Measurements from ENCODE around the gene RBMS1. TPM values are rescaled to one million over a fixed set of nuclear protein-coding genes. Genes with fewer than 3 reads are reported as not detected.

Gene RBMS1
- total and polyA plus RNA-seq, 2 of the 13 experiments (the other 11 are each of a cell fraction or from before 2014, with no cell fraction given) = 55.5 to 110 TPM

DNA sequence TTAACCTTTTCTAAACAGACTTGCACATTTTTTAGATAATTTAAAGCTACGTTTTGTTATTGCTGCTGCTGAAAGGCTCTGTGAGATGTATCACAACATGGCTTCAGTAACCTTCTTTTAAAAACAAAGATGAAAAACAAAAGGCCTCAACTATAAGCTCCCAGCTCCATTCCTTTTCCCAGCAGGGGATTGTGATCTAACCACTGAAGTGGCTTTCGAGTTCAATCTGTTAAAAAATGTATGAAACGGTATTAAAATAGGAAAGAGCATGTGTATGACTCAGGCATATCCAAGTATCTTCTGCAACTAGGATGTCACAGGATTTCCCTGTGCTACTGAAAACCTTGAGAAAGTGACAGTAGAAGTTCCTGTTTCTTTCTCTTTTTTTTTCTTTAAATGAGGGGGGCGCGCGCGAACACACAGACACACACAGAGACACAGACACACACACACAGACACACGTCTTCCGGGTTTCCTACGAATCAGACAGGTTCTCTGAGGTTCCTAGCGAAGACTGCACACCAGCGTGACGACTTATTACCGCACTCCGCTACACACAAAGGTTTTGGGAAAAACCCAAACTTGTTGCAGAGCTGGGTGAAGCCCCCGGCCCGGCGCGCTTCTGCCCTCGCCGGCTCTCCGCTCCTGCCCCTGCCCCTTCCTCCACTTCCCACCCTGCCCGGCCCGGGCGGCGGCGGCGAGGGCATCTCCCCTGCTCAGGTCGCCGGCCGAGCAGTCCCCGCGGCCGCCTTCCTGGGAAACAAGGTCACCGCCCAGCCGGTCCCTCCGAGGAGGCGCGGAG, 86.8 kb downstream of the RBMS1 start (continued):
- no peak for TF ChIP-seq MXI1 (IDR thresholded peaks at IDR 0.05; ENCODE audit: borderline replicate concordance, low read depth, low read length)
- no peak for TF ChIP-seq AKAP8 (CRISPR knock-in tag; IDR thresholded peaks at IDR 0.05)
- TF ChIP-seq, protein P1, sequence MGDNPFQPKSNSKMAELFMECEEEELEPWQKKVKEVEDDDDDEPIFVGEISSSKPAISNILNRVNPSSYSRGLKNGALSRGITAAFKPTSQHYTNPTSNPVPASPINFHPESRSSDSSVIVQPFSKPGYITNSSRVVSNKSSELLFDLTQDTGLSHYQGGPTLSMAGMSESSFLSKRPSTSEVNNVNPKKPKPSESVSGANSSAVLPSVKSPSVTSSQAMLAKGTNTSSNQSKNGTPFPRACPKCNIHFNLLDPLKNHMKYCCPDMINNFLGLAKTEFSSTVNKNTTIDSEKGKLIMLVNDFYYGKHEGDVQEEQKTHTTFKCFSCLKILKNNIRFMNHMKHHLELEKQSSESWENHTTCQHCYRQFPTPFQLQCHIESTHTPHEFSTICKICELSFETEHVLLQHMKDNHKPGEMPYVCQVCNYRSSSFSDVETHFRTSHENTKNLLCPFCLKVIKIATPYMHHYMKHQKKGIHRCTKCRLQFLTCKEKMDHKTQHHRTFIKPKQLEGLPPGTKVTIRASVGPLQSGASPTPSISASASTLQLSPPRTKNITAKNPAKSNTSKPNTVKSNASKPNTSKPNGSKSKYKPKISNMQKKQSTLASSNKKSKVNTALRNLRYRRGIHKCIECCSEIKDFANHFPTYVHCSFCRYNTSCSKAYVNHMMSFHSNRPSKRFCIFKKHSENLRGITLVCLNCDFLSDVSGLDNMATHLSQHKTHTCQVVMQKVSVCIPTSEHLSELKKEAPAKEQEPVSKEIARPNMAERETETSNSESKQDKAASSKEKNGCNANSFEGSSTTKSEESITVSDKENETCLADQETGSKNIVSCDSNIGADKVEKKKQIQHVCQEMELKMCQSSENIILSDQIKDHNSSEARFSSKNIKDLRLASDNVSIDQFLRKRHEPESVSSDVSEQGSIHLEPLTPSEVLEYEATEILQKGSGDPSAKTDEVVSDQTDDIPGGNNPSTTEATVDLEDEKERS (CRISPR knock-in tag; IDR thresholded peaks at IDR 0.05) = no peak
- TF ChIP-seq U2AF1 (optimal IDR thresholded peaks at IDR 0.05; ENCODE audit: low read depth, low read length) = no peak
- TF ChIP-seq RFX1 (IDR thresholded peaks at IDR 0.05) = no peak
- 0 out of 4 replicates have a peak, but pooled peaks of 1 of the 2 experiments have one; percentile 27 for TF ChIP-seq POLR2A (IDR thresholded peaks at IDR 0.05; ENCODE audit: insufficient read depth in 1 of 2, low read depth in 2 of 2, low read length in 2 of 2)
- TF ChIP-seq, protein P2, sequence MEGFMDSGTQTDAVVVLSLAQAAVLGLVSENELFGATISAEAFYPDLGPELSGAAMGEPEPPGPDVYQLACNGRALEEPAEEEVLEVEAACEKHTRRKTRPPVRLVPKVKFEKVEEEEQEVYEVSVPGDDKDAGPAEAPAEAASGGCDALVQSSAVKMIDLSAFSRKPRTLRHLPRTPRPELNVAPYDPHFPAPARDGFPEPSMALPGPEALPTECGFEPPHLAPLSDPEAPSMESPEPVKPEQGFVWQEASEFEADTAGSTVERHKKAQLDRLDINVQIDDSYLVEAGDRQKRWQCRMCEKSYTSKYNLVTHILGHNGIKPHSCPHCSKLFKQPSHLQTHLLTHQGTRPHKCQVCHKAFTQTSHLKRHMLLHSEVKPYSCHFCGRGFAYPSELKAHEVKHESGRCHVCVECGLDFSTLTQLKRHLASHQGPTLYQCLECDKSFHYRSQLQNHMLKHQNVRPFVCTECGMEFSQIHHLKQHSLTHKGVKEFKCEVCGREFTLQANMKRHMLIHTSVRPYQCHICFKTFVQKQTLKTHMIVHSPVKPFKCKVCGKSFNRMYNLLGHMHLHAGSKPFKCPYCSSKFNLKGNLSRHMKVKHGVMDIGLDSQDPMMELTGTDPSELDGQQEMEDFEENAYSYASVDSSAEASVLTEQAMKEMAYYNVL (CRISPR knock-in tag; IDR thresholded peaks at IDR 0.05; ENCODE audit: borderline replicate concordance) = peak; percentile 36; the same call in 1 of the 2 replicates
- no peak for TF ChIP-seq KDM1A (CRISPR knock-in tag; IDR thresholded peaks at IDR 0.05)
- no peak for TF ChIP-seq SP1 (IDR thresholded peaks at IDR 0.05)
- no peak for TF ChIP-seq SP1 (CRISPR knock-in tag; IDR thresholded peaks at IDR 0.05)
- TF ChIP-seq ATF7-NPFF (CRISPR knock-in tag; IDR thresholded peaks at IDR 0.05; ENCODE audit: low read depth) = no peak; the same call in 1 of the 2 replicates
- no peak for TF ChIP-seq ZFP36L2 (CRISPR knock-in tag; IDR thresholded peaks at IDR 0.05)
- no peak for TF ChIP-seq MAFF (IDR thresholded peaks at IDR 0.05; ENCODE audit: low read depth, low read length)
- TF ChIP-seq ZSCAN22 (CRISPR knock-in tag; IDR thresholded peaks at IDR 0.05) = no peak
- TF ChIP-seq, protein P3, sequence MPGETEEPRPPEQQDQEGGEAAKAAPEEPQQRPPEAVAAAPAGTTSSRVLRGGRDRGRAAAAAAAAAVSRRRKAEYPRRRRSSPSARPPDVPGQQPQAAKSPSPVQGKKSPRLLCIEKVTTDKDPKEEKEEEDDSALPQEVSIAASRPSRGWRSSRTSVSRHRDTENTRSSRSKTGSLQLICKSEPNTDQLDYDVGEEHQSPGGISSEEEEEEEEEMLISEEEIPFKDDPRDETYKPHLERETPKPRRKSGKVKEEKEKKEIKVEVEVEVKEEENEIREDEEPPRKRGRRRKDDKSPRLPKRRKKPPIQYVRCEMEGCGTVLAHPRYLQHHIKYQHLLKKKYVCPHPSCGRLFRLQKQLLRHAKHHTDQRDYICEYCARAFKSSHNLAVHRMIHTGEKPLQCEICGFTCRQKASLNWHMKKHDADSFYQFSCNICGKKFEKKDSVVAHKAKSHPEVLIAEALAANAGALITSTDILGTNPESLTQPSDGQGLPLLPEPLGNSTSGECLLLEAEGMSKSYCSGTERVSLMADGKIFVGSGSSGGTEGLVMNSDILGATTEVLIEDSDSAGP (CRISPR knock-in tag; IDR thresholded peaks at IDR 0.05; ENCODE audit: borderline replicate concordance) = no peak
- no peak for TF ChIP-seq ZSCAN21 (CRISPR knock-in tag; IDR thresholded peaks at IDR 0.05; ENCODE audit: borderline replicate concordance)

Data from HepG2 (cell line).